Uterus (tissue), 2 donors: ENCODE results near the gene UROC1.

Experiments used
- POLR2A ChIP-seq, 2 donors: fragments of 450-650 bp; IDR thresholded peaks; one replicate each; pipeline ENCODE4 v1.6.1; 2016; ENCODE audit warnings: antibody characterized with exemption in 2 of 2, mild to moderate bottlenecking in 1 of 2, moderate library complexity in 1 of 2
- TF ChIP-seq, protein P1 (sequence below), 4 experiments: fragments of 200-600 bp in 2 of 4; fragments of 450-650 bp in 2 of 4; sonication (generic) in 2 of 4; IDR thresholded peaks; one replicate each; pipeline ENCODE4 v1.5.1; 2016 to 2019; ENCODE audit warnings: antibody characterized with exemption in 4 of 4, mild to moderate bottlenecking in 2 of 4, moderate library complexity in 1 of 4

DNA sequence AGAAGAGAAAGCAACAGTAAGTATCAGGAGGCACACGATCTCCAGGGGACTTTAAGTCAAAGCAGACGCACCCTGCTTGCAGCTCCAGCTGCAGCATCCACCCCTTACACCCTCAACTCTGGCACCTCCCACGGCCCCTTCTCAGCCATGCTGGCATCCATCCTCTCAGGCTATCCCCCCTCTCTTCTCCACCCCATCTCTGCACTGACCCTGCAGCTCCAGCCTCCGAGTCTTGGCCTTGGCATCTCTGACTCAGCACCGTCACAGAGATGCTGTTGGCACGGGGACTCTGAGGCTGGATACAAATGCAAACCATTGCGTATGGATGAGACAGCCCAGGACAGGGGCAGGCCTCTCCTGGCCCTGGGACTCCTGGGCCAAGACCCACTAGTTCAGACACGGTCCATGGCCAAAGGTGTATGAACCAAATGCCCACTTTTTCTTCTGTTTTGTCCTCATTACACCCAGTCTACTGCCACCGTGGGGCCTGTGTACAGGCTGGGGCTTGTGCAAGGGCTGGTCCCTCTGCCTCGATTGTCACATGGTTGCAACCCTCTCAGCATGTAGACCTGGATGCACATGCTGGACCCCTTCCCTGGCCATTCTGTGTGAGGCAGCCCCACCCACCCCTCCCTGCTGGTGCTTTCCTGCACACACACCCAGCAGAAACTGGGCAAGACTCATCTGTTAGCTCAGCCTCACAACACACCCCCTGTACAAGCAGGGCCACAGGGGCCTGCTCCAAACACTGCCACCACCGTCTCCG lies 23.2 kb downstream of the UROC1 start:
- no peak for TF ChIP-seq POLR2A (IDR thresholded peaks at IDR 0.05)
- TF ChIP-seq, protein P1, sequence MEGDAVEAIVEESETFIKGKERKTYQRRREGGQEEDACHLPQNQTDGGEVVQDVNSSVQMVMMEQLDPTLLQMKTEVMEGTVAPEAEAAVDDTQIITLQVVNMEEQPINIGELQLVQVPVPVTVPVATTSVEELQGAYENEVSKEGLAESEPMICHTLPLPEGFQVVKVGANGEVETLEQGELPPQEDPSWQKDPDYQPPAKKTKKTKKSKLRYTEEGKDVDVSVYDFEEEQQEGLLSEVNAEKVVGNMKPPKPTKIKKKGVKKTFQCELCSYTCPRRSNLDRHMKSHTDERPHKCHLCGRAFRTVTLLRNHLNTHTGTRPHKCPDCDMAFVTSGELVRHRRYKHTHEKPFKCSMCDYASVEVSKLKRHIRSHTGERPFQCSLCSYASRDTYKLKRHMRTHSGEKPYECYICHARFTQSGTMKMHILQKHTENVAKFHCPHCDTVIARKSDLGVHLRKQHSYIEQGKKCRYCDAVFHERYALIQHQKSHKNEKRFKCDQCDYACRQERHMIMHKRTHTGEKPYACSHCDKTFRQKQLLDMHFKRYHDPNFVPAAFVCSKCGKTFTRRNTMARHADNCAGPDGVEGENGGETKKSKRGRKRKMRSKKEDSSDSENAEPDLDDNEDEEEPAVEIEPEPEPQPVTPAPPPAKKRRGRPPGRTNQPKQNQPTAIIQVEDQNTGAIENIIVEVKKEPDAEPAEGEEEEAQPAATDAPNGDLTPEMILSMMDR (IDR thresholded peaks at IDR 0.05) = no peak
